NCI-H2171 (cell line): ENCODE results near the gene NDFIP1.

ENCODE experiments used
- DNase-seq: peaks from one replicate; lab custom pipeline; 2025; lab: John Stamatoyannopoulos, UW

NDFIP1 gene

GRCh38 chr5:142091922-142092321 lies 16.7 kb upstream of the NDFIP1 start:
- no peak for DNase-seq

DNA sequence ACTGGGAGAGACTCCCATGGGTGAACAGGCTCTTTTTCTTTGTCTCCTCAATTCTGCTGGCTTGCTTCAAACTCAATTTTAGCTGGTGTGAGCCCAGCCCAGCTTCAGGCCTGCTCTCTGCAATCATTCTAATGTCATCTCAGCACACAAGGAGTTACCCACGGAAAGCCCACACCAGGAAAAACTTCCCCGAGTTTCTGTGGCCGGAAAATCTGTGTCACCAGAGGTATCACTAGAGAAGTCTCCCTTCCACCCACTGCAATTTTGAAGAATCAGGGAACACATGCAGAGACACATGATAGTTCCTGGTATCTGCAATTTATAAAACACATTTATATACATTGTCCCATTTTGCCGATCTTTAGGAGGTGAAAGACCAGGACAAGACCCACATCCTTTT lies 13.5 kb upstream of the NDFIP1 start:
- no peak for DNase-seq

DNA sequence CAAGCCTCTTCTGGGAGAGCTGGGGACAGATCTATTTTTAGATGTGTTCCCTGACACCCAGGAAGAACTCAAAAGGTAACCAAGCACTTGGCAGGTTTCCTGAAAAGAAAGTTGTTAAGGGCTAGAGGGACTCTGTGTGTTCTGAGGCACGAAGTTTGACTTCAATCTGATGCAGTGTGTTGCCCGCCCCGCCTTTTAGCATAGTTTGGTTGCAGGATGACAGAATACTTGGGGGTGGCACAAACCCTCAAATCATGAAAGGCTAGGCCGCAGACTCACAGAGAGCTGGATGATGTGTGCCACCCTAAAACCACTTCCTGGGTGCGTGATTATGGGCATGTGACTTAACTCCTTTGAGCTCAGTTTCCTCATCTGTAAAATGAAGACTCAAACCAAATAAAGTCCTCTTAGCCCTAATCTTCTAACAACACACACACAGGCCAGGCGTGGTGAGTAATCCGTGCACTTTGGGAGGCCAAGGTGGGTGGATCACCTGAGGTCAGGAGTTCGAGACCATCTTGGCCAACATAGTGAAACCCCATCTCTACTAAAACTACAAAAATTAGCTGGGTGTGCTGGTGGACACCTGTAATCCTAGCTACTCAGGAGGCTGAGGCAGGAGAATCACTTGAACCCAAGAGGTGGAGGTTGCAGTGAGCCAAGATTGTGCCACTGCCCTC lies 12.8 kb upstream of the NDFIP1 start:
- no peak for DNase-seq

- DNase-seq = no peak
These were observed 12.2 kb upstream of the NDFIP1 start for GRCh38 chr5:142096382-142096781.

GRCh38 chr5:142097681-142098080 lies 10.9 kb upstream of the NDFIP1 start:
- no peak for DNase-seq

GRCh38 chr5:142098275-142098674 lies 10.3 kb upstream of the NDFIP1 start:
- DNase-seq = no peak

DNA sequence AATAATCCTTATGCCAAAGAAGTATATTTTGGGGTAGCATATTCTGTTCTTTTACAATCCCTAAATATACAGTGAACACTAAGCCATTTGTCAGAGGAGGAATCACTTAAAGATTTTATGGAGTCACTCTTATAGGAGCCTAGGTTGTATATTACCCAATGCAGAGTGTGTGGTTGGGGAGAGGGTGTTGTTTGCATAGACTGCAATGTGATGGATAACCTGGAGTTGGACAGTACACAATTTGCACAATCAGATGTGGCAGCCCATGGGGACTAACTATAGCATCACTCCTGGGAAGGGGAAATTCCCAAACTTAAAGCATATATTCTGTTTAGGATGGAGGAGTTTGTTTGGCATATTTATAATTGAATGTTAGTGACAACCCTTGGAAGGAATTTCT lies 9.6 kb upstream of the NDFIP1 start:
- DNase-seq = no peak

- no peak for DNase-seq
These were observed 8.3 kb upstream of the NDFIP1 start for GRCh38 chr5:142100307-142100706.

GRCh38 chr5:142102980-142103740 lies 5.4 kb upstream of the NDFIP1 start:
- no peak for DNase-seq

DNA sequence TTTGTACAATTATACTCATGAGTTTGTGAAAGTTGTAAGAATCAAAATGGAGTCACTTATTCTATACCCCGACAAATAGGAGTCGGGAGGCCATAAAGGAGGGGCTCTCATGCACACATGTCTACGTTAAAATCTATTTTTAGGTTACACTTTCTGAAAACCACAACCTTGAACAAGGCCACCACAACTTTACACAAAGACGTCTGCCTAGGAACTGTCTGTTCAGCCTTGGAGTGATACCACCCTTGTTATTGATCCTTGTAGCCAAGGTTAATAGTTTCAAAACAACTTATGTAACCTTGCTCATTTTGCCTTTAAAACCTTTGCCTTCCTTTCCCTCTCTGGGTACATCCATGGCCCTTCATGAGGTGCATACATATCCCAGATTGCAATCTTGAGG lies 4.1 kb upstream of the NDFIP1 start:
- no peak for DNase-seq

GRCh38 chr5:142106061-142106460 lies 2.5 kb upstream of the NDFIP1 start:
- DNase-seq = no peak

DNA sequence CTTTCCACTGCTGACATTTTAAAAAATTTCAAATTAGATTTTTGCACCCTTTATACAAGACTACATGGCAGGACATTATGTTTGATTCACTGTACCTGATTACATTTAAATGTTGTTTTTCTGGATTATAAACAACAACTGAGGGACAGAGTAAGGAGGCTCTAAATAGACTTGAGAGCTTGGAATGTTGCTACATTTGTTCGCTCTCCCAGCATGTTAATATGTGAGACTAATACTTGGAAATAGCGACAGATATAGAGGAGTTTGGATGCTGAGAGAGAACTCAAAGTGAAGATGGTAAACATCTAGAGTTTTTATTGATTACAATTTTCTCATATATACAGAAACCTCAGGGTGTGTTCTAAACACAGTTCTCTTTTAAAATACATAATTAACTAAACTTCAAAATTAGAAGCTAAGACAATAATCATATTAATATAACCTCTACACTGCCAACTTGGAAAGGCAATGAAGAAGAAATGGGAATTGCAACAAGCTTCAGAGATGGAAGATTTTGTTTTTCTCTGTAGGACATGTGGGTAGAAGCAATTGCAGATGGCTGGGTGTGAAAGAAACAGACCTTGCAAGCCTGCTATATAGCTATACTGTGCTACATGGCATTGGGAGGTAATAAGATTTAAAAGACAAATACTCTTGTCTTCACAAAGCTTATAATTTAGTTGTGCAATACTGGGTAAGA lies 1.4 kb upstream of the NDFIP1 start:
- no peak for DNase-seq

- no peak for DNase-seq
These were observed 695 bp upstream of the NDFIP1 start for GRCh38 chr5:142107736-142108431.

DNA sequence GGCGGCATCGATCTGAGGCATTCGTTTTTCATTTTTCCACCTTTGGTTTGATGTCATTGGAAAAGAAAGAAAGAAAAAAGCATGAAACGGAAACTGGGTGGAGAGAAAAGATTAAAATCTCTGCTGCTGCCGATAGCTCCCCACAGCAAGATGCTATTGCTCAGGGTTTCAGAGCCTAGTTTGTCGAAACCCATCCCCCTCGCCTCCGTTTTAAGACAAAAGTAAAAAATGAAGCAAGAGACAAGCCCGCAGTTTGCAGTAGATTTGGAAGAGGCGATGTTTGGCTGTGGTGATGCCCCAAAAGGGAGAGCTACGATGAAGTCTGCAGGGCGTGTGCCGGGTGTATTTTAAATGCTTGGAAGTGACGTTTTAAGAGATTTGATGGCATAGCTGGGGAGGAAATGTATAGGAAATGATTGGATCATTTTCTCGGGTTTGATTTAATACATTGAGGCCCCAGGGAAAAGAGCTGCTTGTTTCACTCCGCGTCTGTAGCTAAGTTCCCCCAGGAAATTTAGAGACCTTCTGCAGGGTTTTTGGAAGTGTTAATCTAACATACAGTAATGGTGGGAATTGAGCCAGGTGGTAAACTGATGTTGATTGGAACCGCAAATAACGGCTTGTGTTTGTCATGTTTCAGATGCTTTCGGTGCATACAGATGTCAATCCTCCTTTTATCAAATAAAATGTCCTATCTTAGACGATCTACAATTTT lies 909 bp downstream of the NDFIP1 start:
- no peak for DNase-seq

- DNase-seq = no peak
These were observed 1.5 kb downstream of the NDFIP1 start for GRCh38 chr5:142110046-142110531.

- no peak for DNase-seq
These were observed 2.6 kb downstream of the NDFIP1 start for GRCh38 chr5:142110988-142111687.

- DNase-seq = no peak
These were observed 6.1 kb downstream of the NDFIP1 start for GRCh38 chr5:142114687-142115086.

- no peak for DNase-seq
These were observed 7.5 kb downstream of the NDFIP1 start for GRCh38 chr5:142115937-142116614.

GRCh38 chr5:142117579-142118151 lies 9.1 kb downstream of the NDFIP1 start:
- no peak for DNase-seq

- DNase-seq = no peak
These were observed 9.6 kb downstream of the NDFIP1 start for GRCh38 chr5:142118155-142118686.
